ENCODE measurements around the gene SLC28A3. TPM values are rescaled to one million over a fixed set of nuclear protein-coding genes. Genes with fewer than 3 reads are reported as not detected.
A peak's percentile ranks its signal among the peaks of the same experiment; 100 is the strongest.

Gene SLC28A3
- total and polyA plus RNA-seq, 2 experiments from 2014 or later: not detected

DNA sequence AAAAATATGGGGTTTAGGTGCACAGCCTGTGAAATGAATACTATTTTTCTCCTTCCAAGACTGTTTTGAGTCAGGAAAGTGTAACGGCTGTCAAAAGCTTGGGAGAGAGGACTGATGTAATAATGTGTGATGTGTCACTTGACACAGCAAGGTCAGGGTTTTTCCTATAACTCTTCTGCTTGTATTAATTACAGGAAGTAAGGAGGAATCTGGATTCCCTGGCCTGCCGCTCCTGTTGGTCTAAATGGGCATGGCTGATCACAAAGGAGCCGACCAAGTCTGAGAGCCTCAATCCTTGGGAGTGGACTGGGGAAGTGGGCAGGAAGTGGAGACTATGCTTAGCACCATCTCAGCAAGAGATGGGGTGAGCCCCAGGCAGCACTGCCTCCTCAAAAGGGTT is 16.7 kb upstream of the SLC28A3 start:
- Histone ChIP-seq H3K27me3 (ENCODE audit: insufficient read depth) (no peaks in the 10 kb centered on the region), H3K9me2 (ENCODE audit: insufficient read depth) (no peaks in the 10 kb centered on the region), H3K79me2 (replicated peaks; ENCODE audit: insufficient read depth) (no peaks in the 10 kb centered on the region), H3K36me3 (ENCODE audit: insufficient read depth) (no peaks in the 10 kb centered on the region), H4K20me1 (replicated peaks; ENCODE audit: insufficient read depth) (no peaks in the 10 kb centered on the region), H3K4me1 (ENCODE audit: insufficient read depth) (peaks cover 7% of the 10 kb centered on the region; the same call in 1 of the 2 replicates), H3K4me2 (no peak overlapping the region), H2AFZ (peak overlapping the region; percentile 72), H3K4me3 (no peak overlapping the region), H3F3A (replicated peaks; ENCODE audit: low read depth) (no peaks in the 10 kb centered on the region), H3K27ac (ENCODE audit: low read depth) (no peak overlapping the region)
- Mint-ChIP-seq H3K9me3 (no peaks in the 10 kb centered on the region), H3K27ac (no peak overlapping the region), H3K4me1 (peaks cover 8% of the 10 kb centered on the region), H3K27me3 (ENCODE audit: insufficient read depth, low read depth, poor library complexity) (no peaks in the 10 kb centered on the region), H3K4me3 (no peak overlapping the region), H3K36me3 (ENCODE audit: low read depth) (no peaks in the 10 kb centered on the region)
- TF ChIP-seq, protein P1, sequence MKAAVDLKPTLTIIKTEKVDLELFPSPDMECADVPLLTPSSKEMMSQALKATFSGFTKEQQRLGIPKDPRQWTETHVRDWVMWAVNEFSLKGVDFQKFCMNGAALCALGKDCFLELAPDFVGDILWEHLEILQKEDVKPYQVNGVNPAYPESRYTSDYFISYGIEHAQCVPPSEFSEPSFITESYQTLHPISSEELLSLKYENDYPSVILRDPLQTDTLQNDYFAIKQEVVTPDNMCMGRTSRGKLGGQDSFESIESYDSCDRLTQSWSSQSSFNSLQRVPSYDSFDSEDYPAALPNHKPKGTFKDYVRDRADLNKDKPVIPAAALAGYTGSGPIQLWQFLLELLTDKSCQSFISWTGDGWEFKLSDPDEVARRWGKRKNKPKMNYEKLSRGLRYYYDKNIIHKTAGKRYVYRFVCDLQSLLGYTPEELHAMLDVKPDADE (IDR thresholded peaks at IDR 0.05): no peak
- TF ChIP-seq EZH2 (IDR thresholded peaks at IDR 0.05; ENCODE audit: low read depth, unreplicated experiment) (no peak), ZNF331 (CRISPR knock-in tag; IDR thresholded peaks at IDR 0.05; ENCODE audit: low read depth) (no peak), NANOG (IDR thresholded peaks at IDR 0.05; ENCODE audit: borderline replicate concordance) (no peak), CREB1 (CRISPR knock-in tag; IDR thresholded peaks at IDR 0.05; ENCODE audit: low read depth) (no peak), EZH2phosphoT487 (IDR thresholded peaks at IDR 0.05; ENCODE audit: unreplicated experiment) (no peak), POLR2AphosphoS5 (IDR thresholded peaks at IDR 0.05; ENCODE audit: low read depth) (no peak), JUNB (IDR thresholded peaks at IDR 0.05; ENCODE audit: unreplicated experiment) (no peak), ZNF114 (CRISPR knock-in tag; IDR thresholded peaks at IDR 0.05) (no peak), STAT1 (IDR thresholded peaks at IDR 0.05; ENCODE audit: unreplicated experiment) (no peak)
- TF ChIP-seq, protein P2, sequence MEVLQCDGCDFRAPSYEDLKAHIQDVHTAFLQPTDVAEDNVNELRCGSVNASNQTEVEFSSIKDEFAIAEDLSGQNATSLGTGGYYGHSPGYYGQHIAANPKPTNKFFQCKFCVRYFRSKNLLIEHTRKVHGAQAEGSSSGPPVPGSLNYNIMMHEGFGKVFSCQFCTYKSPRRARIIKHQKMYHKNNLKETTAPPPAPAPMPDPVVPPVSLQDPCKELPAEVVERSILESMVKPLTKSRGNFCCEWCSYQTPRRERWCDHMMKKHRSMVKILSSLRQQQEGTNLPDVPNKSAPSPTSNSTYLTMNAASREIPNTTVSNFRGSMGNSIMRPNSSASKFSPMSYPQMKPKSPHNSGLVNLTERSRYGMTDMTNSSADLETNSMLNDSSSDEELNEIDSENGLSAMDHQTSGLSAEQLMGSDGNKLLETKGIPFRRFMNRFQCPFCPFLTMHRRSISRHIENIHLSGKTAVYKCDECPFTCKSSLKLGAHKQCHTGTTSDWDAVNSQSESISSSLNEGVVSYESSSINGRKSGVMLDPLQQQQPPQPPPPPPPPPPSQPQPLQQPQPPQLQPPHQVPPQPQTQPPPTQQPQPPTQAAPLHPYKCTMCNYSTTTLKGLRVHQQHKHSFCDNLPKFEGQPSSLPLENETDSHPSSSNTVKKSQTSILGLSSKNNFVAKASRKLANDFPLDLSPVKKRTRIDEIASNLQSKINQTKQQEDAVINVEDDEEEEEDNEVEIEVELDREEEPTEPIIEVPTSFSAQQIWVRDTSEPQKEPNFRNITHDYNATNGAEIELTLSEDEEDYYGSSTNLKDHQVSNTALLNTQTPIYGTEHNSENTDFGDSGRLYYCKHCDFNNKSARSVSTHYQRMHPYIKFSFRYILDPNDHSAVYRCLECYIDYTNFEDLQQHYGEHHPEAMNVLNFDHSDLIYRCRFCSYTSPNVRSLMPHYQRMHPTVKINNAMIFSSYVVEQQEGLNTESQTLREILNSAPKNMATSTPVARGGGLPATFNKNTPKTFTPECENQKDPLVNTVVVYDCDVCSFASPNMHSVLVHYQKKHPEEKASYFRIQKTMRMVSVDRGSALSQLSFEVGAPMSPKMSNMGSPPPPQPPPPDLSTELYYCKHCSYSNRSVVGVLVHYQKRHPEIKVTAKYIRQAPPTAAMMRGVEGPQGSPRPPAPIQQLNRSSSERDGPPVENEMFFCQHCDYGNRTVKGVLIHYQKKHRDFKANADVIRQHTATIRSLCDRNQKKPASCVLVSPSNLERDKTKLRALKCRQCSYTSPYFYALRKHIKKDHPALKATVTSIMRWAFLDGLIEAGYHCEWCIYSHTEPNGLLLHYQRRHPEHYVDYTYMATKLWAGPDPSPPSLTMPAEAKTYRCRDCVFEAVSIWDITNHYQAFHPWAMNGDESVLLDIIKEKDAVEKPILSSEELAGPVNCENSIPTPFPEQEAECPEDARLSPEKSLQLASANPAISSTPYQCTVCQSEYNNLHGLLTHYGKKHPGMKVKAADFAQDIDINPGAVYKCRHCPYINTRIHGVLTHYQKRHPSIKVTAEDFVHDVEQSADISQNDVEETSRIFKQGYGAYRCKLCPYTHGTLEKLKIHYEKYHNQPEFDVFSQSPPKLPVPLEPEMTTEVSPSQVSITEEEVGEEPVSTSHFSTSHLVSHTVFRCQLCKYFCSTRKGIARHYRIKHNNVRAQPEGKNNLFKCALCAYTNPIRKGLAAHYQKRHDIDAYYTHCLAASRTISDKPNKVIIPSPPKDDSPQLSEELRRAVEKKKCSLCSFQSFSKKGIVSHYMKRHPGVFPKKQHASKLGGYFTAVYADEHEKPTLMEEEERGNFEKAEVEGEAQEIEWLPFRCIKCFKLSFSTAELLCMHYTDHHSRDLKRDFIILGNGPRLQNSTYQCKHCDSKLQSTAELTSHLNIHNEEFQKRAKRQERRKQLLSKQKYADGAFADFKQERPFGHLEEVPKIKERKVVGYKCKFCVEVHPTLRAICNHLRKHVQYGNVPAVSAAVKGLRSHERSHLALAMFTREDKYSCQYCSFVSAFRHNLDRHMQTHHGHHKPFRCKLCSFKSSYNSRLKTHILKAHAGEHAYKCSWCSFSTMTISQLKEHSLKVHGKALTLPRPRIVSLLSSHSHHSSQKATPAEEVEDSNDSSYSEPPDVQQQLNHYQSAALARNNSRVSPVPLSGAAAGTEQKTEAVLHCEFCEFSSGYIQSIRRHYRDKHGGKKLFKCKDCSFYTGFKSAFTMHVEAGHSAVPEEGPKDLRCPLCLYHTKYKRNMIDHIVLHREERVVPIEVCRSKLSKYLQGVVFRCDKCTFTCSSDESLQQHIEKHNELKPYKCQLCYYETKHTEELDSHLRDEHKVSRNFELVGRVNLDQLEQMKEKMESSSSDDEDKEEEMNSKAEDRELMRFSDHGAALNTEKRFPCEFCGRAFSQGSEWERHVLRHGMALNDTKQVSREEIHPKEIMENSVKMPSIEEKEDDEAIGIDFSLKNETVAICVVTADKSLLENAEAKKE (CRISPR knock-in tag; IDR thresholded peaks at IDR 0.05): no peak
- TF ChIP-seq, protein P3, sequence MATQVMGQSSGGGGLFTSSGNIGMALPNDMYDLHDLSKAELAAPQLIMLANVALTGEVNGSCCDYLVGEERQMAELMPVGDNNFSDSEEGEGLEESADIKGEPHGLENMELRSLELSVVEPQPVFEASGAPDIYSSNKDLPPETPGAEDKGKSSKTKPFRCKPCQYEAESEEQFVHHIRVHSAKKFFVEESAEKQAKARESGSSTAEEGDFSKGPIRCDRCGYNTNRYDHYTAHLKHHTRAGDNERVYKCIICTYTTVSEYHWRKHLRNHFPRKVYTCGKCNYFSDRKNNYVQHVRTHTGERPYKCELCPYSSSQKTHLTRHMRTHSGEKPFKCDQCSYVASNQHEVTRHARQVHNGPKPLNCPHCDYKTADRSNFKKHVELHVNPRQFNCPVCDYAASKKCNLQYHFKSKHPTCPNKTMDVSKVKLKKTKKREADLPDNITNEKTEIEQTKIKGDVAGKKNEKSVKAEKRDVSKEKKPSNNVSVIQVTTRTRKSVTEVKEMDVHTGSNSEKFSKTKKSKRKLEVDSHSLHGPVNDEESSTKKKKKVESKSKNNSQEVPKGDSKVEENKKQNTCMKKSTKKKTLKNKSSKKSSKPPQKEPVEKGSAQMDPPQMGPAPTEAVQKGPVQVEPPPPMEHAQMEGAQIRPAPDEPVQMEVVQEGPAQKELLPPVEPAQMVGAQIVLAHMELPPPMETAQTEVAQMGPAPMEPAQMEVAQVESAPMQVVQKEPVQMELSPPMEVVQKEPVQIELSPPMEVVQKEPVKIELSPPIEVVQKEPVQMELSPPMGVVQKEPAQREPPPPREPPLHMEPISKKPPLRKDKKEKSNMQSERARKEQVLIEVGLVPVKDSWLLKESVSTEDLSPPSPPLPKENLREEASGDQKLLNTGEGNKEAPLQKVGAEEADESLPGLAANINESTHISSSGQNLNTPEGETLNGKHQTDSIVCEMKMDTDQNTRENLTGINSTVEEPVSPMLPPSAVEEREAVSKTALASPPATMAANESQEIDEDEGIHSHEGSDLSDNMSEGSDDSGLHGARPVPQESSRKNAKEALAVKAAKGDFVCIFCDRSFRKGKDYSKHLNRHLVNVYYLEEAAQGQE (IDR thresholded peaks at IDR 0.05; ENCODE audit: unreplicated experiment): no peak
- TF ChIP-seq, protein P4, sequence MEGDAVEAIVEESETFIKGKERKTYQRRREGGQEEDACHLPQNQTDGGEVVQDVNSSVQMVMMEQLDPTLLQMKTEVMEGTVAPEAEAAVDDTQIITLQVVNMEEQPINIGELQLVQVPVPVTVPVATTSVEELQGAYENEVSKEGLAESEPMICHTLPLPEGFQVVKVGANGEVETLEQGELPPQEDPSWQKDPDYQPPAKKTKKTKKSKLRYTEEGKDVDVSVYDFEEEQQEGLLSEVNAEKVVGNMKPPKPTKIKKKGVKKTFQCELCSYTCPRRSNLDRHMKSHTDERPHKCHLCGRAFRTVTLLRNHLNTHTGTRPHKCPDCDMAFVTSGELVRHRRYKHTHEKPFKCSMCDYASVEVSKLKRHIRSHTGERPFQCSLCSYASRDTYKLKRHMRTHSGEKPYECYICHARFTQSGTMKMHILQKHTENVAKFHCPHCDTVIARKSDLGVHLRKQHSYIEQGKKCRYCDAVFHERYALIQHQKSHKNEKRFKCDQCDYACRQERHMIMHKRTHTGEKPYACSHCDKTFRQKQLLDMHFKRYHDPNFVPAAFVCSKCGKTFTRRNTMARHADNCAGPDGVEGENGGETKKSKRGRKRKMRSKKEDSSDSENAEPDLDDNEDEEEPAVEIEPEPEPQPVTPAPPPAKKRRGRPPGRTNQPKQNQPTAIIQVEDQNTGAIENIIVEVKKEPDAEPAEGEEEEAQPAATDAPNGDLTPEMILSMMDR (conservative IDR thresholded peaks at IDR 0.05; ENCODE audit: low read depth in 2 of 2): no peak
- ATAC-seq (no peak), DNase-seq (ENCODE audit: low spot score) (no peak)

All from GM23338 (cell line).